Measurements from ENCODE around the gene DEDD.

- TF ChIP-seq, protein P1, sequence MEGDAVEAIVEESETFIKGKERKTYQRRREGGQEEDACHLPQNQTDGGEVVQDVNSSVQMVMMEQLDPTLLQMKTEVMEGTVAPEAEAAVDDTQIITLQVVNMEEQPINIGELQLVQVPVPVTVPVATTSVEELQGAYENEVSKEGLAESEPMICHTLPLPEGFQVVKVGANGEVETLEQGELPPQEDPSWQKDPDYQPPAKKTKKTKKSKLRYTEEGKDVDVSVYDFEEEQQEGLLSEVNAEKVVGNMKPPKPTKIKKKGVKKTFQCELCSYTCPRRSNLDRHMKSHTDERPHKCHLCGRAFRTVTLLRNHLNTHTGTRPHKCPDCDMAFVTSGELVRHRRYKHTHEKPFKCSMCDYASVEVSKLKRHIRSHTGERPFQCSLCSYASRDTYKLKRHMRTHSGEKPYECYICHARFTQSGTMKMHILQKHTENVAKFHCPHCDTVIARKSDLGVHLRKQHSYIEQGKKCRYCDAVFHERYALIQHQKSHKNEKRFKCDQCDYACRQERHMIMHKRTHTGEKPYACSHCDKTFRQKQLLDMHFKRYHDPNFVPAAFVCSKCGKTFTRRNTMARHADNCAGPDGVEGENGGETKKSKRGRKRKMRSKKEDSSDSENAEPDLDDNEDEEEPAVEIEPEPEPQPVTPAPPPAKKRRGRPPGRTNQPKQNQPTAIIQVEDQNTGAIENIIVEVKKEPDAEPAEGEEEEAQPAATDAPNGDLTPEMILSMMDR (IDR thresholded peaks at IDR 0.05) = no peak
- TF ChIP-seq POLR2A (IDR thresholded peaks at IDR 0.05) = no peak
- no peak for TF ChIP-seq EP300 (IDR thresholded peaks at IDR 0.05)
Observed at GRCh38 chr1:161162806-161163205, 30.3 kb upstream of the DEDD start.
